K562 (cell line): Measurements from ENCODE around the gene RIT2. TPM values are rescaled to one million over a fixed set of nuclear protein-coding genes. Genes with fewer than 3 reads are reported as not detected.

Source experiments
- ATAC-seq: fragments of 200-7000 bp; cut with Tn5 transposase; 3 replicates; pipeline ENCODE4 v1.9.1; 2020; ENCODE audit warnings: moderate library complexity
- BruUV-seq: library from RNA; stranded (reverse); fragments of 400-500 nt; replicated peaks from 2 replicates; lab custom pipeline; 2021; lab: Mats Ljungman, UMichigan
- CTCF ChIA-PET: fragments of 300-600 bp; formaldehyde crosslinking; extraction: SDS; loops from one replicate; lab custom pipeline; 2021; ENCODE audit warnings: low intra/inter-chr PET ratio; lab: Yijun Ruan, JAX
- POLR2A ChIA-PET: fragments of 300-600, 350-650 bp; sonication (Branson Sonifier 250); formaldehyde crosslinking; extraction: SDS; loops from one replicate; lab custom pipeline; 2021; ENCODE audit warnings: antibody characterized with exemption, inconsistent platforms; lab: Yijun Ruan, JAX
- DNase-seq, 4 experiments: peaks; one replicate each; pipeline versions ENCODE4 v3.0.0 to v3.0.0-alpha.2; 2011 to 2018; ENCODE audit warnings: low spot score in 3 of 4, mixed read lengths in 3 of 4; ENCODE audit errors: extremely low read depth in 1 of 4
- FAIRE-seq: peaks from 2 replicates; lab custom pipeline; 2011; peaks lifted over from hg19 to GRCh38; lab: Jason Lieb, UNC
- H2AFZ ChIP-seq: 2 replicates; pipeline ENCODE4 v1.6.0; 2011; ENCODE audit warnings: low read depth, low read length, control low read depth, inconsistent platforms
- H3K27ac ChIP-seq: fragments of 200-600 bp; 3 replicates; pipeline ENCODE4 v1.8.0; 2011; ENCODE audit warnings: low read depth, mild to moderate bottlenecking, control low read depth, inconsistent platforms, low read length, moderate library complexity, mixed read lengths; ENCODE audit errors: extremely low read depth
- H3K27me3 ChIP-seq, 2 experiments: fragments of 300-600 bp in 1 of 2; 2 replicates in 1 of 2; 3 replicates in 1 of 2; pipeline versions ENCODE4 v1.6.0 to v1.8.0; 2011; ENCODE audit warnings: inconsistent platforms in 2 of 2, low read length in 2 of 2, mild to moderate bottlenecking in 1 of 2, mixed read lengths in 1 of 2, moderate library complexity in 1 of 2; ENCODE audit not compliant: control insufficient read depth in 2 of 2, insufficient read depth in 2 of 2
- H3K36me3 ChIP-seq: fragments of 300-600 bp; 3 replicates; pipeline ENCODE4 v1.8.0; 2011; ENCODE audit warnings: mild to moderate bottlenecking, low read length, inconsistent platforms; ENCODE audit not compliant: control insufficient read depth, insufficient read depth
- H3K4me1 ChIP-seq, 2 experiments: fragments of 200-600 bp in 1 of 2; replicated peaks in 1 of 2; 2 replicates in 1 of 2; 3 replicates in 1 of 2; pipeline versions ENCODE4 v1.5.1 to v1.8.0; 2011; ENCODE audit warnings: inconsistent platforms in 2 of 2, low read length in 2 of 2, mild to moderate bottlenecking in 1 of 2, mixed read lengths in 1 of 2, moderate library complexity in 1 of 2; ENCODE audit not compliant: control insufficient read depth in 2 of 2, insufficient read depth in 2 of 2
- H3K4me2 ChIP-seq: 2 replicates; pipeline ENCODE4 v1.6.1; 2011; ENCODE audit warnings: low read length, control low read depth, inconsistent platforms, mixed read lengths; ENCODE audit not compliant: insufficient read depth
- H3K4me3 ChIP-seq: fragments of 200-600 bp; sonication (generic), shearing (Covaris generic); 2 replicates; pipeline ENCODE4 v1.5.1; 2016; ENCODE audit warnings: control low read depth, inconsistent platforms
- H3K79me2 ChIP-seq: fragments of 200-600 bp; 3 replicates; pipeline ENCODE4 v1.8.0; 2011; ENCODE audit warnings: low read length, inconsistent platforms; ENCODE audit not compliant: control insufficient read depth, insufficient read depth
- H3K9ac ChIP-seq, 2 experiments: 2 replicates each; pipeline versions ENCODE4 v1.6.0 to v1.6.1; 2011; ENCODE audit warnings: low read depth in 2 of 2, low read length in 2 of 2, control low read depth in 1 of 2, inconsistent platforms in 1 of 2, mild to moderate bottlenecking in 1 of 2, mixed read lengths in 1 of 2; ENCODE audit not compliant: insufficient read depth in 1 of 2
- H3K9me1 ChIP-seq: one replicate; pipeline ENCODE4 v1.6.0; 2011; ENCODE audit warnings: inconsistent platforms, mild to moderate bottlenecking, low read length, moderate library complexity; ENCODE audit not compliant: control insufficient read depth, insufficient read depth
- H3K9me3 ChIP-seq: replicated peaks from 2 replicates; pipeline ENCODE4 v1.5.1; 2011; ENCODE audit warnings: low read depth, low read length, inconsistent platforms; ENCODE audit not compliant: control insufficient read depth, insufficient read depth
- H4K20me1 ChIP-seq: replicated peaks from 2 replicates; pipeline ENCODE4 v1.6.1; 2011; ENCODE audit warnings: low read length, inconsistent platforms, mixed read lengths; ENCODE audit not compliant: control insufficient read depth, insufficient read depth
- ATF3 ChIP-seq, 2 experiments: fragments of 450-650 bp in 1 of 2; sonication (generic) in 1 of 2; formaldehyde crosslinking in 1 of 2; IDR thresholded peaks in 1 of 2; conservative IDR thresholded peaks in 1 of 2; 2 replicates each; pipeline versions ENCODE4 v1.6.1 to v1.8.1; 2016 to 2023; ENCODE audit warnings: mild to moderate bottlenecking in 2 of 2, moderate library complexity in 2 of 2, inconsistent platforms in 1 of 2, missing genetic modification reagents in 1 of 2
- CBFA2T3 ChIP-seq: fragments of 450-650 bp; IDR thresholded peaks from 2 replicates; pipeline ENCODE4 v1.6.1; 2017
- CBX3 ChIP-seq, 2 experiments: IDR thresholded peaks; 1 replicate in 1 of 2; 2 replicates in 1 of 2; pipeline ENCODE4 v1.6.1; 2012; ENCODE audit warnings: inconsistent platforms in 2 of 2, low read length in 2 of 2, borderline replicate concordance in 1 of 2, control low read depth in 1 of 2
- ETV1 ChIP-seq: fragments of 450-650 bp; conservative IDR thresholded peaks from 2 replicates; pipeline ENCODE4 v1.6.1; 2016; ENCODE audit warnings: missing genetic modification characterization, control low read depth, low read depth, missing compliant biosample characterization
- GTF2A2 ChIP-seq: IDR thresholded peaks from 2 replicates; pipeline ENCODE4 v1.6.1; 2016; ENCODE audit warnings: mild to moderate bottlenecking, missing genetic modification characterization, missing compliant biosample characterization
- GTF2F1 ChIP-seq: IDR thresholded peaks from 2 replicates; pipeline ENCODE4 v1.6.1; 2011; ENCODE audit warnings: low read depth, low read length, improper control_type of control experiment
- HMG20A ChIP-seq: fragments of 450-650 bp; formaldehyde crosslinking; conservative IDR thresholded peaks from 2 replicates; pipeline ENCODE4 v1.4.0; 2020; ENCODE audit warnings: mild to moderate bottlenecking, mixed read lengths
- KLF1 ChIP-seq: fragments of 450-650 bp; IDR thresholded peaks from 2 replicates; pipeline ENCODE4 v1.6.1; 2016; ENCODE audit warnings: missing genetic modification characterization, missing compliant biosample characterization
- PATZ1 ChIP-seq: fragments of 250-450 bp; sonication (Bioruptor Pico); IDR thresholded peaks from 2 replicates; pipeline ENCODE4 v1.5.0; 2020; ENCODE audit warnings: mild to moderate bottlenecking, borderline replicate concordance
- PRDM10 ChIP-seq: fragments of 450-650 bp; IDR thresholded peaks from 2 replicates; pipeline ENCODE4 v1.6.1; 2018; ENCODE audit not compliant: partially characterized antibody
- ZBTB1 ChIP-seq: sonication (generic); formaldehyde crosslinking; IDR thresholded peaks from 2 replicates; pipeline ENCODE4 v1.8.1; 2023; ENCODE audit warnings: missing genetic modification reagents, low read depth, mild to moderate bottlenecking, borderline replicate concordance
- ZFP30 ChIP-seq: fragments of 250-450 bp; sonication (Bioruptor Pico); IDR thresholded peaks from 2 replicates; pipeline ENCODE4 v1.8.0; 2022; ENCODE audit warnings: moderate library complexity, mild to moderate bottlenecking, inconsistent platforms, borderline replicate concordance
- ZNF57 ChIP-seq: fragments of 450-650 bp; formaldehyde crosslinking; IDR thresholded peaks from 2 replicates; pipeline ENCODE4 v1.4.0; 2020; ENCODE audit warnings: mild to moderate bottlenecking, moderate library complexity
- ZNF707 ChIP-seq: fragments of 250-450 bp; sonication (Bioruptor Pico); conservative IDR thresholded peaks from 2 replicates; pipeline ENCODE4 v1.8.0; 2022; ENCODE audit warnings: inconsistent platforms, mild to moderate bottlenecking, moderate library complexity
- in situ Hi-C: fragments of 300-500 bp; cut with MboI; formaldehyde crosslinking; loops from 4 replicates; pipeline ENCODE4 v1.15.0; 2018; ENCODE audit warnings: inconsistent platforms, mixed read lengths
- intact Hi-C: fragments of 100-400 bp; cut with micrococcal nuclease; formaldehyde crosslinking; loops from 2 replicates; pipeline ENCODE4 v1.14.2; 2022
- polyA plus RNA-seq, 8 experiments: library from polyadenylated mRNA; depleted of rRNA in 4 of 8; stranded (reverse) in 5 of 8; unstranded in 3 of 8; fragments of >200 nt; fragmentation: Nextera tagmentation in 2 of 8; fragmentation: Illumina TruSeq in 1 of 8; extraction: Ambion mirVana in 2 of 8; extraction: Trizol in 1 of 8; gene quantifications; 2 replicates each; pipeline versions ENCODE4 v1.2.1 to v1.2.3, GENCODE V29; 2011 to 2014; ENCODE audit warnings: inconsistent platforms in 1 of 8, missing spikeins in 1 of 8
- total RNA-seq, 7 experiments: library from RNA; depleted of rRNA in 6 of 7; stranded (reverse); fragments of >200 nt in 6 of 7; fragmentation: Illumina TruSeq in 2 of 7; extraction: Trizol in 2 of 7; gene quantifications; 2 replicates each; pipeline versions ENCODE4 v1.2.1 to v1.2.3, GENCODE V29; 2011 to 2021; ENCODE audit warnings: low replicate concordance in 1 of 7

Gene RIT2
- total and polyA plus RNA-seq, 9 of the 15 experiments (the other 6 are each of a cell fraction or from before 2014, with no cell fraction given), result not detected

- Histone ChIP-seq H3K9me1 (no peaks in the 10 kb centered on the region), H3K79me2 (no peaks in the 10 kb centered on the region), H3K9me3 (no peaks in the 10 kb centered on the region), H3K27me3 (no peaks in the 10 kb centered on the region), H2AFZ (no peak overlapping the region), H3K4me1 (no peaks in the 10 kb centered on the region), H4K20me1 (no peaks in the 10 kb centered on the region), H3K4me3 (no peak overlapping the region), H3K27ac (no peak overlapping the region), H3K4me2 (no peak overlapping the region), H3K9ac (no peak overlapping the region), H3K36me3 (no peaks in the 10 kb centered on the region)
- POLR2A ChIA-PET, result no interaction called here
- ATAC-seq, result no peak
- CTCF ChIA-PET, result no interaction called here
- FAIRE-seq, result no peak
- DNase-seq, result no peak
- no peak for TF ChIP-seq ETV1 (tag)
- no peak for TF ChIP-seq ZNF707 (CRISPR knock-in tag)
- no peak for TF ChIP-seq ZBTB1
- no peak for TF ChIP-seq CBX3 (IDR thresholded peaks at IDR 0.05; ENCODE audit: borderline replicate concordance in 1 of 2, low read length in 2 of 2)
- no peak for TF ChIP-seq CBFA2T3
- no peak for TF ChIP-seq ZNF57 (CRISPR knock-in tag)
- no peak for TF ChIP-seq PRDM10
- TF ChIP-seq ATF3 (IDR thresholded peaks at IDR 0.05), result no peak
- no peak for TF ChIP-seq ATF3 (CRISPR knock-in tag; conservative IDR thresholded peaks at IDR 0.05)
- no peak for TF ChIP-seq PATZ1
- TF ChIP-seq GTF2A2 (tag), result no peak
- TF ChIP-seq ZFP30 (CRISPR knock-in tag), result no peak
- no peak for TF ChIP-seq GTF2F1
- TF ChIP-seq KLF1, result no peak
- TF ChIP-seq HMG20A (CRISPR knock-in tag), result no peak
- BruUV-seq, result no TSS peak
- in situ Hi-C loops, result no loop called here
- intact Hi-C loops, result no loop called here
These were observed 322.8 kb downstream of the RIT2 start for GRCh38 chr18:42792731-42793130.
